ENCODE data around the gene LGR6.

Gene LGR6

DNA sequence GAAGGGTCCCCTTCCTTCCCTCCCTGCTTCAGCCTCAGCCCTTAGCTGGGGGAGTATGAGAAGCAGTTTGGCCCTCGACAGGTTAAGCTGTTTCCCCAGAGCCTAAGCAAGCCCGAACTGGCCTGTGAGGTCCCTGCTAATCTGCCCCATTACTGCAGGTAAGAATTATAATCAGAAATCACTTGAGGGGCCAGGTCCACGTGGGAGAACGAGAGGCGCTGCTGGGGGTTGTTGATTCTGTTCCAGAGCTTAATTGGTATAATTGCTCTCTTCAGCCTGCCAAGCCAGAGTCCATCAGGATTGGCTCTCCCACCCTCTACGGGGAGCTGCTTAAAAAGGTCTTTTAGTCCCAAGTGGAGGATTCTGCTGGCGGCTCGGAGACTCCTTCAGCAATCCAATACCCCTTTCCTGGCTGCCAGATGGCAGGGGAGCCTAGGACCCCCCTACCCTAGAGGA lies 77.3 kb downstream of the LGR6 start:
- DNase-seq, result no peak

- DNase-seq, result no peak
These were observed 78.7 kb downstream of the LGR6 start for GRCh38 chr1:202272103-202272845.

DNA sequence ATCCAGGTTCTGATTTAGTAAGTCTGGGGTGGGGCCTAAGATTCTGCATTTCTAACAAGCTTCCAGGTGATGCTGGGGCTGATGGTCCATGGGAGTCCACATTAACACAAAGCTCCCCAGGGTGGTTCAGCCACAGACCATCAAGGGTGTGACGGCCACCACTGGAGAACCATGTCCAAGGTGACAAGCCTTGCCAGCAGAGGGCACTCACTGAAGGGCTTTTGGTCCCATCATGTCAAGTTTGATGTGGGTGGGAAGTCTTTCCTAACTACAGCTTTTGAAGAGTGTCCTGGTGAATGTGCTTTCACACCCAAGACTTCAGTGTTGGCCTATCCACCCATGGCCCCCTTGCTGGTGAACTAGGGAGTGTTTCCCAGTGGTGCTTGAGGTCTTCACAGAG lies 81.0 kb downstream of the LGR6 start:
- peak; percentile 13 to 38 for DNase-seq

GRCh38 chr1:202275061-202275770 lies 81.6 kb downstream of the LGR6 start:
- DNase-seq, result no peak

- DNase-seq, result no peak
These were observed 82.6 kb downstream of the LGR6 start for GRCh38 chr1:202276081-202276715.

GRCh38 chr1:202276920-202277319 lies 83.3 kb downstream of the LGR6 start:
- DNase-seq, result no peak

GRCh38 chr1:202278751-202279150 lies 85.2 kb downstream of the LGR6 start:
- no peak for DNase-seq

DNA sequence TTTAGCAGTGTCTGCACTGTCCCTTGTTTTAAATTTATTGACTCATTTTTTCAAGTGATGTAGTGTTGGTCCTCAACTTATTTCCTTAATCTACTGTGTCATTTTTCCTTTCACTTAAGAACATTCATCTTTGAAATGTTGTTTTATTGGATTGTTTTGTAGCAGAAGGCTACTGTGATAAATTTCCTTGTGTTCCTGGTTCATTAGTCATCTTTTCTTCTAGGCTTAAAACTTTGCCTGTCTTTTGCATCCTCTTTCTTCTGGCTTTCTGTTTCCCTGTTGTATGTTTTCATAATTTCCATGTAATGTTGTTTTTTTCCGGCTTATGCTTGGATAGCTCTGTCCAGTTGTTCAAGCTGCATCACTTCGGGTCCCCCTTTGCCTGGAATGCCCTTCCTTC lies 86.2 kb downstream of the LGR6 start:
- no peak for DNase-seq

- DNase-seq, result no peak
These were observed 87.0 kb downstream of the LGR6 start for GRCh38 chr1:202280595-202280994.

DNA sequence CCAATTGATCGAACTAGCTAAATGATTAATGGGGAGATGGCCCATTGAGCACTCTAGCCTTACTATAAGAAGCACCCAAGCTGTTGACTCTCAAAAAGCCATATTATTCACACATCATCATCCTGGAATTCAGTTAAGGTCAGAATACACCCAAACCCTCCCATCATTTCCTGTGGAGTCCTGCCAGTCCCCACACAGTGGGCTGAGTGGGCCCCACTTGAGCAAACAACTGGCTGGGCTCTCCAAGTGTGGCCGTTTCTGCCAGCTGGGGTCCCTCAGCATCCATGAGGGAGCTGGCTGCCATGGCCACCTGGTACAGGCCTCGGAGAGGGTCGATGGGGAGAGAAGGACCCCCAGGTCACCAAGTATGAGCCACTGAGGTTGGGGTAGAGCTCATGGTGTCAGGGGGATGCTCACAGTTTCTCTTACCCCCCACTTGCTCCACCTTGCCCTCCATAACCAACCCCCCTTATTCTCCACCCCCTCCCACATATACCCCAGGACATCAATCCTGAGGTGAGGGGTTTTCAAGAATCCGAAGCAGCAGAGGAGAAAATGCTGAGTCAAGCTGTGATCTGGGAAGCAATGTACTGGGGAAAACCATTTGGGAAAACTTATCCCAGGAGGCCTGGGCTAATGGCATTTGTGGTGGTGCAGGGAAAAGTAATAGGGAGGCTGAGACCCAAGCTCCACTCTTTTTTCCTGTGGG lies 87.9 kb downstream of the LGR6 start:
- DNase-seq, result no peak

GRCh38 chr1:202282025-202282371 lies 88.4 kb downstream of the LGR6 start:
- DNase-seq, result no peak

- no peak for DNase-seq
These were observed 89.1 kb downstream of the LGR6 start for GRCh38 chr1:202282596-202283283.

GRCh38 chr1:202283379-202283844 lies 89.8 kb downstream of the LGR6 start:
- DNase-seq, result peak; percentile 3 to 9

- no peak for DNase-seq
These were observed 90.4 kb downstream of the LGR6 start for GRCh38 chr1:202283991-202284390.

GRCh38 chr1:202285908-202286307 lies 92.3 kb downstream of the LGR6 start:
- no peak for DNase-seq

DNA sequence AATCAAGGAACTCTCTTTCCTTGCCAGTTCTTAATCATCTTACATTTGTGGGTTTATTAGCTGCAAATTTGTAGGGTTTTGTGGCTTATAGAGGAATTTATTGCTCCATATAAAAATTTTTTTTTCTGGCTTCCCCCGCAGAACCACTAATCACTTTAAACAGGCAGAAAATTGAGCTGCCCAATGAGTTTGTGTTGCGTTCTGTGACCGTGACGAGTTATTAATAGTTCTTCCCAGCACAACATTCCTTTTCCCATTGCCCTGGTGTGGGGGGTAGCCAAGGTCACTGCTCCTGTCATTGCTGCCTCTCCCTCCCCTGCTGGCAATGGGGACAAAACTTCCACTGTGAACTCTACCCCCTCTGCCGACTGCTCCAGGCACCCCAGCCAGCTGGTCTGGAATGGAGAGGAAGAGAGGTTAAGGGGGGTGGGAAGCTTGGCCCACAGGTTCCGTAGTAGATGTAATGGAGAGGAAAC lies 93.1 kb downstream of the LGR6 start:
- no peak for DNase-seq

- DNase-seq, result no peak
These were observed 93.6 kb downstream of the LGR6 start for GRCh38 chr1:202287196-202287595.

DNA sequence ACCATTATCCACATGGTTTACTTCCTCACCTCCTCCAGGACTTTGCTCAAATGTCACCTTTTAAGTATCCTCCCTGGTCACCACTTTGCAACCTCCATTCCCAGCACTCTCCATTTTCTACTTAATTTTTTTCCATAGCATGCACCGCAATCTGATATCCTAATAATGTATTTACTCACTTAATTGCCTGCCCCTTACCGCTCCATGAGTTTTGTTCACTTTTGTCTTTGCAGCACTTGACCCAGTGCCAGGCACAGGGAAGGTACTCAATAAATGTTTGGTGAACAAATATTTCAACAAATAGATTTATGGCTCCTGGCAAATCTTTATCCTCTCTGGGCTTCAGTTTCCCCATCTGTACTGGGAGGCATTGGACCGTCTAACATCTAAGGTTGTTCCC lies 94.6 kb downstream of the LGR6 start:
- no peak for DNase-seq

- no peak for DNase-seq
These were observed 95.4 kb downstream of the LGR6 start for GRCh38 chr1:202289009-202289408.

DNA sequence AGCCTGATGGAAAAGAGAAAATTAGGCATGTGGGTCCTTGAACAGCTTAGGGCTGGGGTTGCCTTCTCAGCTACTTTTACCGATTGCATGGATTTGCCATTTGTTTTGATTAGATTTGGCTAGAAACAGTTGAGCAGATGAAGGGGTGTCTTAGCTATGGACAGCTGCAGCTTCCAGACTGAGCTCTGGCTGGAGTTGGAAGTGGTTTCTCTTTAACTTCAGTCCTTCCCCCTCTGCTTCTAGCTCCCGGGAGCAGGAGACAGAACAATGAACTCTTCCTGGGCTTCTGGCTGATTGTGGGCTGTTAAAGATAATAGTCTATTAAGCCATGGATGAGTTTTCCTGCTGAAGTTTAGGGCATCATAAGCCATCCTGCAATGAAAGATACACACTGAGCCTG lies 97.4 kb downstream of the LGR6 start:
- no peak for DNase-seq

DNA sequence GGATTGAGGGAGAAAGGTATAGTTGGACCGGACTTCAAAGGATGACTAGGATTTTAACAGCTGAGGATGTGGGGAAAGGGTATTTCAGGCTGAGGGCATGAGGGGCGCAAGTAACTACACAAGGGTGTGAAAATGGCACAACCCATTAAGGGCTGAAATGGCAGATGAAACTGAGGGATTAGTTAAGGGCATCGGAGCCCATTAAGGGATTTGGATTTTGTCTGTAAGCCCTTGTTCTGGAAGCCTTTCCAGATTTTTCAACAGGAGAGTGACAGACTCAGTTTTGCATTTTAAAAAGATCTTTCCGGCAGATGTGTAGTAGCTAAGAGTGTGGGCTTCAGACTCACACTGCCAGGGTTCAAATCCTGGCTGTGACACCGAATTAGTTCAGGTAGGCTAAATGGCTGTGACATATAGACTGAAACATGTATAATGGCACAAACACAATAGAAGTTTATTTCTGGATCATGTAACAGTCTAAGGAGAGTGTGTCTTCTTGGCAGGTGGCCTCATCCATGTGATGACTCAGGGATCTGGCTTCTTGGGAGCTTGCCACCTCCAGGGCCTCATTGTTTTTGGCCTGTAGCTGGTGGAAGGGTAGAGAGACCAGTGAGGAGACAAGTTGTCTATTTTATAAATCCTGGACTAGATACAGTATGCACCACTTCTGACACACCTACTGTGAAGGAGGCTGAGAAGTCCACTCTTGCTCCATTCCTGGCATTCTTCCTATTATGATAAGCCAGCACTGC lies 98.5 kb downstream of the LGR6 start:
- DNase-seq, result no peak

DNA sequence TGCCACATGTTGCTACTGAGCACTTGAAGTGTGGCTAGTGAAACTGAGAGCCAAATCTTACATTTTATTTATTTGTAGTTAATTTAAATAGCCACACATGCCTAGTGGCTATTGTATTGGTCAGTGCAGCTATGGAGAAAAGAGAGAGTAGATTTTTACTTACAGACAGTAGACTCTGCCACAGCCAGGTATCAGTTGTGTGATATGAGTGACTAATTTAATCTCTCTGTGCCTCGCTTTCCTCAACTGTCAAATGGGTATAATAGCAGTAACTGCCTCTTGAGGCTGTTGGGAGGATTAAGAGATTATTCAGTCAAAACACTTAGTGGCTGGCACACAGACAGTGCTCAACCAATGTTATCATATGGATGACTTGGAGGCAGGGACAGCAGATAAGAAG lies 99.2 kb downstream of the LGR6 start:
- no peak for DNase-seq

All from CD4-positive, alpha-beta T cell treated with Interleukin-1 beta for 1 hour (primary cell).